SK-N-DZ (cell line): Measurements from ENCODE around the gene VIM.

Source experiments
- DNase-seq: peaks from one replicate; pipeline ENCODE4 v3.0.0-alpha.2; 2015; ENCODE audit warnings: low spot score

VIM gene

GRCh38 chr10:17209881-17210280, 18.2 kb upstream of the VIM start:
- DNase-seq = no peak

- DNase-seq = no peak
Measured at GRCh38 chr10:17210361-17210760, 17.7 kb upstream of the VIM start.

GRCh38 chr10:17212802-17213221, 15.2 kb upstream of the VIM start:
- DNase-seq = no peak

- no peak for DNase-seq
Measured at GRCh38 chr10:17213646-17214349, 14.2 kb upstream of the VIM start.

GRCh38 chr10:17214526-17214925, 13.5 kb upstream of the VIM start:
- no peak for DNase-seq

- DNase-seq = no peak
Measured at GRCh38 chr10:17214971-17215781, 12.9 kb upstream of the VIM start.

GRCh38 chr10:17215782-17216122, 12.3 kb upstream of the VIM start:
- no peak for DNase-seq

GRCh38 chr10:17216217-17216900, 11.7 kb upstream of the VIM start:
- DNase-seq = no peak

GRCh38 chr10:17216901-17217395, 11.1 kb upstream of the VIM start:
- DNase-seq = no peak

GRCh38 chr10:17217631-17218232, 10.3 kb upstream of the VIM start:
- no peak for DNase-seq

- no peak for DNase-seq
Measured at GRCh38 chr10:17219024-17219423, 9.0 kb upstream of the VIM start.

GRCh38 chr10:17220652-17221100, 7.4 kb upstream of the VIM start:
- no peak for DNase-seq

- DNase-seq = no peak
Measured at GRCh38 chr10:17222329-17222728, 5.7 kb upstream of the VIM start.

GRCh38 chr10:17225808-17226207, 2.2 kb upstream of the VIM start:
- DNase-seq = no peak

GRCh38 chr10:17226891-17227303, 1.1 kb upstream of the VIM start:
- DNase-seq = no peak

- DNase-seq = peak; percentile 16
Measured at GRCh38 chr10:17227367-17228090, 512 bp upstream of the VIM start.

GRCh38 chr10:17229016-17229716, 1.1 kb downstream of the VIM start:
- peak; percentile 37 for DNase-seq

GRCh38 chr10:17229717-17229966, 1.6 kb downstream of the VIM start:
- peak; percentile 20 for DNase-seq

- DNase-seq = peak; percentile 49
Measured at GRCh38 chr10:17229967-17230682, 2.1 kb downstream of the VIM start.

GRCh38 chr10:17231788-17232187, 3.7 kb downstream of the VIM start:
- DNase-seq = no peak
